KMS-11 (cell line): ENCODE data around the gene RETREG1.

Experiments used
- H2AFZ ChIP-seq: fragments of 200-600 bp; sonication (generic); 2 replicates; pipeline ENCODE4 v1.6.1; 2016; ENCODE audit warnings: antibody characterized with exemption, mixed run types, low read depth
- H3K27ac ChIP-seq: fragments of 200-600 bp; sonication (generic); 2 replicates; pipeline ENCODE4 v1.6.1; 2016; ENCODE audit warnings: mild to moderate bottlenecking, mixed run types
- H3K27me3 ChIP-seq: fragments of 200-600 bp; sonication (generic); 2 replicates; pipeline ENCODE4 v1.6.1; 2017; ENCODE audit warnings: mild to moderate bottlenecking, low read depth, mixed run types, moderate library complexity; ENCODE audit not compliant: insufficient read depth
- H3K36me3 ChIP-seq: fragments of 200-600 bp; sonication (generic); 2 replicates; pipeline ENCODE4 v1.6.1; 2017; ENCODE audit warnings: mild to moderate bottlenecking, mixed run types; ENCODE audit not compliant: insufficient read depth
- H3K4me1 ChIP-seq: fragments of 200-600 bp; sonication (generic); 2 replicates; pipeline ENCODE4 v1.6.1; 2016; ENCODE audit warnings: mild to moderate bottlenecking, low read depth, mixed run types; ENCODE audit not compliant: poor library complexity, severe bottlenecking
- H3K4me2 ChIP-seq: fragments of 200-600 bp; sonication (generic); 2 replicates; pipeline ENCODE4 v1.7.0; 2016; ENCODE audit warnings: mild to moderate bottlenecking, mixed run types
- H3K4me3 ChIP-seq: fragments of 200-600 bp; sonication (generic); IDR thresholded peaks from 2 replicates; pipeline ENCODE4 v1.6.1; 2017; ENCODE audit warnings: low read depth, low read length, mixed read lengths; ENCODE audit not compliant: insufficient read depth
- H3K79me2 ChIP-seq: fragments of 200-600 bp; sonication (generic); 2 replicates; pipeline ENCODE4 v1.6.1; 2016; ENCODE audit warnings: low read depth, mixed run types; ENCODE audit not compliant: insufficient read depth
- H3K9ac ChIP-seq: fragments of 200-600 bp; sonication (generic); 2 replicates; pipeline ENCODE4 v1.6.1; 2016; ENCODE audit warnings: mild to moderate bottlenecking, mixed run types
- H4K20me1 ChIP-seq: fragments of 200-600 bp; sonication (generic); 2 replicates; pipeline ENCODE4 v1.6.1; 2016; ENCODE audit warnings: mild to moderate bottlenecking, mixed run types; ENCODE audit not compliant: insufficient read depth
- TF ChIP-seq, protein P1 (sequence below): fragments of 200-600 bp; sonication (generic); conservative IDR thresholded peaks from 2 replicates; pipeline ENCODE4 v1.6.1; 2017; ENCODE audit warnings: low read depth, mild to moderate bottlenecking, antibody characterized with exemption, low read length, moderate library complexity, mixed read lengths

Gene RETREG1

DNA sequence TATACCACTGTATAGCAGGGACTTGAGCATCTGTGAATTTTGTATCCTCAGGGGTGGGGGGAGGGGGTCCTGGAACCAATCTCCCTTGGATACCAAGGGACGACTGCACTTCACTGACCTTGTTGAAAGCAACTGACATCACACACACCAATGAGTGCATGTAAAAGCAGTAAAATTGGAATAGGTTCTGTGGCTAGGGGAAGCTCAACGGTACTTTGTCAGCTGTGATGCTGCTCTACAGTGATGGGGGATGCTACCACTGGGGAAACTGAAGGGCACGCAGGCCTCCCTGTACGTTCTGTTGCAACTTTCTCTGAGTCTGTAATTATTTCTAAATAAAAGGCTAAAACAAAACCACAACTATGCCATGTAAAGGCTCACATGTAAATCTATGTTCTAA lies 47.0 kb upstream of the RETREG1 start:
- H3K79me2 ChIP-seq, result no peaks in the 10 kb centered on the region
- no peak overlapping the region for H3K9ac ChIP-seq
- no peaks in the 10 kb centered on the region for H4K20me1 ChIP-seq
- TF ChIP-seq, protein P1, sequence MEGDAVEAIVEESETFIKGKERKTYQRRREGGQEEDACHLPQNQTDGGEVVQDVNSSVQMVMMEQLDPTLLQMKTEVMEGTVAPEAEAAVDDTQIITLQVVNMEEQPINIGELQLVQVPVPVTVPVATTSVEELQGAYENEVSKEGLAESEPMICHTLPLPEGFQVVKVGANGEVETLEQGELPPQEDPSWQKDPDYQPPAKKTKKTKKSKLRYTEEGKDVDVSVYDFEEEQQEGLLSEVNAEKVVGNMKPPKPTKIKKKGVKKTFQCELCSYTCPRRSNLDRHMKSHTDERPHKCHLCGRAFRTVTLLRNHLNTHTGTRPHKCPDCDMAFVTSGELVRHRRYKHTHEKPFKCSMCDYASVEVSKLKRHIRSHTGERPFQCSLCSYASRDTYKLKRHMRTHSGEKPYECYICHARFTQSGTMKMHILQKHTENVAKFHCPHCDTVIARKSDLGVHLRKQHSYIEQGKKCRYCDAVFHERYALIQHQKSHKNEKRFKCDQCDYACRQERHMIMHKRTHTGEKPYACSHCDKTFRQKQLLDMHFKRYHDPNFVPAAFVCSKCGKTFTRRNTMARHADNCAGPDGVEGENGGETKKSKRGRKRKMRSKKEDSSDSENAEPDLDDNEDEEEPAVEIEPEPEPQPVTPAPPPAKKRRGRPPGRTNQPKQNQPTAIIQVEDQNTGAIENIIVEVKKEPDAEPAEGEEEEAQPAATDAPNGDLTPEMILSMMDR, result no peak
- no peaks in the 10 kb centered on the region for H3K27me3 ChIP-seq
- H3K4me1 ChIP-seq, result no peaks in the 10 kb centered on the region
- no peak overlapping the region for H3K27ac ChIP-seq
- no peak overlapping the region for H3K4me3 ChIP-seq
- no peak overlapping the region for H3K4me2 ChIP-seq
- no peaks in the 10 kb centered on the region for H3K36me3 ChIP-seq
- H2AFZ ChIP-seq, result no peak overlapping the region

DNA sequence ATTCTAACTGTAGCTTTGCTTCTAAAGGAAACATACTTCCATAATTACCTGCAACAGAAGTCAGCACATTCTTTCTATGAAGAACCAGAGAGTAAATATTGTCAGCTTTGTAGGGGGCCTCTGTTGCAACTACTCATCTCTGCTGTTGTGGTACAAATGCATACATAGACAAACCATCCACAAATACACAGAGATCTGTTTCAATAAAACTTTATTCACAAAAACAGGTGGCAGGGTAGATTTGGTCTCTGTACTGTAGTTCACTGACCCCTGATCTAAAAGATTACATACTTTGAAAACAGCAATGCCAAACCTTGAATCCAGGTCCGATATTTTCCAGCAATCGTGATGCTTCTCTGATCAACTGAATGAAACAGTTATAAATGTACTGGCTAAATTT lies 44.9 kb upstream of the RETREG1 start:
- TF ChIP-seq, protein P1, result no peak
- H2AFZ ChIP-seq, result no peak overlapping the region
- no peak overlapping the region for H3K9ac ChIP-seq
- no peak overlapping the region for H3K27ac ChIP-seq
- no peak overlapping the region for H3K4me2 ChIP-seq
- no peaks in the 10 kb centered on the region for H3K27me3 ChIP-seq
- H4K20me1 ChIP-seq, result no peaks in the 10 kb centered on the region
- H3K4me1 ChIP-seq, result no peaks in the 10 kb centered on the region
- no peaks in the 10 kb centered on the region for H3K36me3 ChIP-seq
- H3K4me3 ChIP-seq, result no peak overlapping the region
- H3K79me2 ChIP-seq, result no peaks in the 10 kb centered on the region

DNA sequence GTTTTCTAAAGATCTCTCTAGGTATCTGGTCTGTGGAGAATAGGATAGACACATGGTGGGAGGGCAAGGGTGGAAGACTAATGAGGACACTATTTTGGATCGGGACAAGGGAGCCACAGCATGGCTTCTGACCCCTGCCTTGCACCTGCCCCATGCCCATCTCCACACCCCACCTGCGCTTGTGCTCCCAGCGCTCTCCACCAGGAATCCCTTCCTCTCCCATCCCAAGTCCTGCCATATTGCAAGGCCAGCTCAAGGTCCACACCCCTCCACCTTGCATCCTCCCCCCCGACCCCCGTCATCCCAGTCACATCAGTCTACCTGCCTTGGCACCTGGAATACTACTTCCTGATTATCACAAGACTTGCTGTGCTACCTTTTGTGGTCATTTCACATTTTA lies 44.2 kb upstream of the RETREG1 start:
- TF ChIP-seq, protein P1, result no peak
- Histone ChIP-seq H4K20me1 (no peaks in the 10 kb centered on the region), H2AFZ (no peak overlapping the region), H3K4me3 (no peak overlapping the region), H3K27ac (no peak overlapping the region), H3K9ac (no peak overlapping the region), H3K36me3 (no peaks in the 10 kb centered on the region), H3K27me3 (no peaks in the 10 kb centered on the region), H3K4me2 (no peak overlapping the region), H3K4me1 (no peaks in the 10 kb centered on the region), H3K79me2 (no peaks in the 10 kb centered on the region)

DNA sequence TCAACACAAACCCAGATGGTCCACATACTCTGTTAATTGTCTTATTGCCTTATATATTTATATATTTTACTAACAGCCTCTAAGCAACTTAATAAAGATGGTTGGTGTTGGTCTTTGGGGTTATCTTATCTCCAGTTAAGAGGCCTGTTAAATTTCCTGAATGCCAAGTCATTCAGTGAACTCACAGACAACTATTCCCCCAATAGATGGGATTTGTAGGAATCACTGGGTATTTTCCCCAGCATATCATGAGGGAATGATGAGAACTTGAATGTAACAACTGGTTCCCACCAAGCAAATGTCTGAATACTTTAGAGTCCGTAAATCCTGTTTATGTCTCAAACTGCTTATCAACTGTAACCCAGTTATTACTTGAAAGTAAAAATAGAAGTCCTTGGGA lies 42.7 kb upstream of the RETREG1 start:
- Histone ChIP-seq H2AFZ (no peak overlapping the region), H3K27ac (no peak overlapping the region), H3K9ac (no peak overlapping the region), H3K4me3 (no peak overlapping the region), H3K27me3 (no peaks in the 10 kb centered on the region), H3K4me1 (no peaks in the 10 kb centered on the region), H3K4me2 (no peak overlapping the region), H3K36me3 (no peaks in the 10 kb centered on the region), H4K20me1 (no peaks in the 10 kb centered on the region), H3K79me2 (no peaks in the 10 kb centered on the region)
- TF ChIP-seq, protein P1, result no peak
